RWPE2 (cell line): ENCODE measurements around the gene BEGAIN.
A peak's percentile ranks its signal among the peaks of the same experiment; 100 is the strongest.

Experiments
- ATAC-seq: fragments of 200-7000 bp; cut with Tn5 transposase; 3 replicates; pipeline ENCODE4 v1.9.1; 2021; ENCODE audit warnings: low read depth
- DNase-seq: peaks from one replicate; pipeline ENCODE4 v3.0.0-alpha.2; 2020; ENCODE audit warnings: low spot score
- H3K27ac ChIP-seq: fragments of 450-650 bp; 2 replicates; pipeline ENCODE4 v1.5.1; 2017; ENCODE audit warnings: mild to moderate bottlenecking; ENCODE audit not compliant: poor library complexity, severe bottlenecking
- H3K27me3 ChIP-seq: fragments of 250-450 bp; sonication (Bioruptor Pico); 2 replicates; pipeline ENCODE4 v1.5.1; 2021; ENCODE audit warnings: mild to moderate bottlenecking, moderate library complexity; ENCODE audit not compliant: insufficient read depth, poor library complexity, severe bottlenecking
- H3K36me3 ChIP-seq: fragments of 250-450 bp; sonication (Bioruptor Pico); 2 replicates; pipeline ENCODE4 v1.5.1; 2020; ENCODE audit warnings: low read depth, mild to moderate bottlenecking, moderate library complexity
- H3K4me1 ChIP-seq: fragments of 250-450 bp; sonication (Bioruptor Pico); 2 replicates; pipeline ENCODE4 v1.5.1; 2021; ENCODE audit warnings: mild to moderate bottlenecking, moderate library complexity; ENCODE audit not compliant: insufficient read depth, poor library complexity, severe bottlenecking
- H3K4me3 ChIP-seq: fragments of 250-450 bp; sonication (Bioruptor Pico); 2 replicates; pipeline ENCODE4 v1.5.1; 2021; ENCODE audit warnings: mild to moderate bottlenecking, moderate library complexity; ENCODE audit not compliant: severe bottlenecking
- H3K9me3 ChIP-seq: fragments of 250-450 bp; sonication (Bioruptor Pico); 2 replicates; pipeline ENCODE4 v1.5.1; 2021; ENCODE audit warnings: mild to moderate bottlenecking, moderate library complexity; ENCODE audit not compliant: severe bottlenecking
- CTCF ChIP-seq: fragments of 450-650 bp; IDR thresholded peaks from one replicate; pipeline ENCODE4 v1.5.1; 2017; ENCODE audit warnings: mild to moderate bottlenecking, moderate library complexity; ENCODE audit not compliant: poor library complexity, severe bottlenecking

BEGAIN gene

GRCh38 chr14:100616854-100617409 is 29.7 kb upstream of the BEGAIN start:
- ATAC-seq (no peak), DNase-seq (peak; percentile 20)
- no peaks in the 10 kb centered on the region for H3K27me3 ChIP-seq
- TF ChIP-seq CTCF = no peak
- H3K4me1 ChIP-seq = peaks cover 3% of the 10 kb centered on the region
- no peaks in the 10 kb centered on the region for H3K9me3 ChIP-seq
- H3K4me3 ChIP-seq = no peak overlapping the region
- H3K36me3 ChIP-seq = no peaks in the 10 kb centered on the region
- H3K27ac ChIP-seq = no peak overlapping the region

- no peaks in the 10 kb centered on the region for H3K36me3 ChIP-seq
- H3K27ac ChIP-seq = no peak overlapping the region
- H3K9me3 ChIP-seq = no peaks in the 10 kb centered on the region
- H3K4me3 ChIP-seq = no peak overlapping the region
- H3K27me3 ChIP-seq = no peaks in the 10 kb centered on the region
- DNase-seq = peak; percentile 58
- no peak for TF ChIP-seq CTCF
- no peak for ATAC-seq
- H3K4me1 ChIP-seq = no peaks in the 10 kb centered on the region
These were observed 28.8 kb upstream of the BEGAIN start for GRCh38 chr14:100615736-100616695.

- ATAC-seq (no peak), DNase-seq (no peak)
- H3K27me3 ChIP-seq = no peaks in the 10 kb centered on the region
- TF ChIP-seq CTCF = no peak
- no peak overlapping the region for H3K4me3 ChIP-seq
- H3K9me3 ChIP-seq = no peaks in the 10 kb centered on the region
- H3K4me1 ChIP-seq = no peaks in the 10 kb centered on the region
- no peak overlapping the region for H3K27ac ChIP-seq
- H3K36me3 ChIP-seq = no peaks in the 10 kb centered on the region
These were observed 27.6 kb upstream of the BEGAIN start for GRCh38 chr14:100614803-100615202.

GRCh38 chr14:100612986-100613385 is 25.8 kb upstream of the BEGAIN start:
- Histone ChIP-seq H3K36me3 (no peaks in the 10 kb centered on the region), H3K27ac (no peak overlapping the region), H3K27me3 (no peaks in the 10 kb centered on the region), H3K4me3 (no peak overlapping the region), H3K4me1 (no peaks in the 10 kb centered on the region), H3K9me3 (no peaks in the 10 kb centered on the region)
- ATAC-seq = no peak
- peak; percentile 45 for DNase-seq
- TF ChIP-seq CTCF = no peak
